Neuronal stem cell (in vitro differentiated cells): Measurements from ENCODE around the gene LORICRIN.
"Not testable (repeated sequence)": the region's sequence is repeated elsewhere in the genome, so short reads cannot be mapped to it uniquely, and the experiment has no call there.

ENCODE experiments used
- DNase-seq: peaks from one replicate; pipeline ENCODE4 v3.0.0-alpha.2; 2013; ENCODE audit warnings: low spot score
- H2AFZ ChIP-seq: one replicate; pipeline ENCODE4 v1.6.1; 2013; ENCODE audit warnings: mild to moderate bottlenecking, low read length, inconsistent platforms
- H2AK5ac ChIP-seq: 2 replicates; pipeline ENCODE4 v1.6.1; 2013; ENCODE audit warnings: low read depth, mild to moderate bottlenecking, inconsistent platforms, low read length, moderate library complexity, mixed read lengths
- H2BK120ac ChIP-seq: 2 replicates; pipeline ENCODE4 v1.6.1; 2013; ENCODE audit warnings: low read depth, mild to moderate bottlenecking, inconsistent platforms, low read length, moderate library complexity, mixed read lengths
- H2BK12ac ChIP-seq: one replicate; pipeline ENCODE4 v1.6.1; 2013; ENCODE audit warnings: low read length, inconsistent platforms
- H2BK15ac ChIP-seq: 2 replicates; pipeline ENCODE4 v1.6.1; 2013; ENCODE audit warnings: mild to moderate bottlenecking, low read length, inconsistent platforms, mixed read lengths
- H2BK5ac ChIP-seq: one replicate; pipeline ENCODE4 v1.6.1; 2013; ENCODE audit warnings: inconsistent platforms, mild to moderate bottlenecking, low read length, moderate library complexity
- H3K14ac ChIP-seq: one replicate; pipeline ENCODE4 v1.6.1; 2013; ENCODE audit warnings: low read length, inconsistent platforms
- H3K18ac ChIP-seq: 2 replicates; pipeline ENCODE4 v1.6.1; 2013; ENCODE audit warnings: low read length, inconsistent platforms
- H3K23ac ChIP-seq: 2 replicates; pipeline ENCODE4 v1.6.1; 2013; ENCODE audit warnings: low read depth, mild to moderate bottlenecking, mixed read lengths, low read length, inconsistent platforms; ENCODE audit not compliant: poor library complexity
- H3K27ac ChIP-seq: replicated peaks from 3 replicates; pipeline ENCODE4 v1.5.1; 2013; ENCODE audit warnings: low read length, inconsistent platforms
- H3K27me3 ChIP-seq, 3 experiments: 2 replicates each; pipeline ENCODE4 v1.6.1; 2013; ENCODE audit warnings: low read length in 3 of 3, mild to moderate bottlenecking in 2 of 3, inconsistent platforms in 1 of 3, low read depth in 1 of 3, mixed read lengths in 1 of 3, moderate library complexity in 1 of 3; ENCODE audit not compliant: control insufficient read depth in 3 of 3, insufficient read depth in 3 of 3
- H3K36me3 ChIP-seq, 2 donors: replicated peaks in 1 of 2; 2 replicates each; pipeline ENCODE4 v1.6.1; 2013; ENCODE audit warnings: low read length in 2 of 2; ENCODE audit not compliant: control insufficient read depth in 2 of 2, insufficient read depth in 2 of 2
- H3K4ac ChIP-seq: 2 replicates; pipeline ENCODE4 v1.6.1; 2013; ENCODE audit warnings: inconsistent platforms, mild to moderate bottlenecking, low read length, moderate library complexity
- H3K4me1 ChIP-seq, 2 donors: 1 replicate in 1 of 2; 2 replicates in 1 of 2; pipeline ENCODE4 v1.6.1; 2013; ENCODE audit warnings: low read length in 2 of 2, low read depth in 1 of 2; ENCODE audit not compliant: control insufficient read depth in 2 of 2, insufficient read depth in 1 of 2
- H3K4me2 ChIP-seq: one replicate; pipeline ENCODE4 v1.6.1; 2013; ENCODE audit warnings: mild to moderate bottlenecking, low read length, inconsistent platforms; ENCODE audit not compliant: insufficient read depth, poor library complexity, severe bottlenecking
- H3K4me3 ChIP-seq, 2 donors: 2 replicates each; pipeline ENCODE4 v1.5.1; 2013; ENCODE audit warnings: low read length in 2 of 2, mild to moderate bottlenecking in 2 of 2, inconsistent platforms in 1 of 2, moderate library complexity in 1 of 2
- H3K79me1 ChIP-seq: one replicate; pipeline ENCODE4 v1.6.1; 2013; ENCODE audit warnings: low read depth, mild to moderate bottlenecking, inconsistent platforms, low read length, moderate library complexity
- H3K9ac ChIP-seq: one replicate; pipeline ENCODE4 v1.6.1; 2013; ENCODE audit warnings: mild to moderate bottlenecking, low read depth, low read length, inconsistent platforms; ENCODE audit not compliant: poor library complexity
- H3K9me3 ChIP-seq, 2 donors: replicated peaks in 1 of 2; 2 replicates each; pipeline versions ENCODE3 to v1.6.1; 2013; ENCODE audit warnings: low read length in 2 of 2, mild to moderate bottlenecking in 2 of 2, inconsistent platforms in 1 of 2, low read depth in 1 of 2, mixed read lengths in 1 of 2, moderate library complexity in 1 of 2; ENCODE audit not compliant: control insufficient read depth in 2 of 2, insufficient read depth in 1 of 2
- H4K8ac ChIP-seq: one replicate; pipeline ENCODE4 v1.6.1; 2013; ENCODE audit warnings: low read depth, mild to moderate bottlenecking, inconsistent platforms, low read length, moderate library complexity
- H4K91ac ChIP-seq: one replicate; pipeline ENCODE4 v1.6.1; 2013; ENCODE audit warnings: low read length, low read depth, mild to moderate bottlenecking, inconsistent platforms; ENCODE audit not compliant: poor library complexity
- WGBS, 2 donors: extraction: QIAGEN DNeasy Blood & Tissue Kit; methylation state at CpG; one replicate each; pipeline ENCODE4 v1.1.7; 2013; ENCODE audit warnings: missing lambda C conversion rate in 2 of 2, mixed read lengths in 1 of 2; ENCODE audit not compliant: insufficient read length in 2 of 2, insufficient replicate concordance in 1 of 2; ENCODE audit errors: extremely low coverage in 2 of 2; 5-methylcytosine and 5-hydroxymethylcytosine counted together

LORICRIN gene

DNA sequence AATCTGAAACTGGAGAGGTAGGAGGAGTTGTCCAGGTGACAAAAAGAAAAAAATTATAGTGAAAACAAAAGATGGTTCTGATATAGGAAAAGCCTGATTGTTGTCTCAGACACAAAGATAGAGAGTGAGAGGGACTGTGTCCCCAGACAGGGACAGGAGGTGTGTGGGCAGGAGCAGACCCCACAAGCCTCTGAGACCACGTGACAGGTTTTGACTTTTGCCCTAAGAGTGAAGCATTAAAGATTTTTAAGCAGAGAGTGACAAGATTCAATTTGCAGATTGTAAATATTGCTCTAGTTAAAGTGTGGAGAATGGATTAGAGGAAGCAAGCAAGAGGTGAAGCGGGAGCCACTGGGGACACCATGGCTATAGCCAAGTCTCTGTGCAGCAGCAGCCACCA, 31.7 kb upstream of the LORICRIN start:
- WGBS, 2 donors: no CpG with 5 or more reads among the region's 2 CpGs
- no peaks in the 10 kb centered on the region for H3K36me3 ChIP-seq

DNA sequence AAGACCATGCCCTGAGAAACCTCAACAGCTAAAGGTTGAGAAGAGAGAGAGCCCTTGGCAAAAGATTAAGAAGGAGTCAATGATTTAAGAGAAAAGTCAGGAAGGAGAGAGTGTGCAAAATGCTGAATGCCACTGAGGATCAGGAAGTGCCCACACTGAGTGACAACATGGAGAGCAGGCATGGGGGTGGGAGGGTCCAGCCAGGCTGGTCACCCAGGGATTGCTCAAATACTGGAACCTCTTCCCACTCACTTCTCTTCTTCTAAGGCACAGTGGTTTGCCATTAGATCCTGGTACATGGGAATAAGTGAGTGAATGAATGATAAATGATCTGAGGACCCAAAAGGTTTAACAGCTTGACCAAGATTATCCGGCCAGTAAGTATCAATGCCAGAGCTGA, 31.0 kb upstream of the LORICRIN start:
- Histone ChIP-seq H3K4me2 (no peak overlapping the region), H2BK120ac (no peak overlapping the region), H3K18ac (no peak overlapping the region), H2BK12ac (no peak overlapping the region), H2AK5ac (no peak overlapping the region), H3K79me1 (no peaks in the 10 kb centered on the region), H3K9ac (no peak overlapping the region), H3K36me3 (no peaks in the 10 kb centered on the region), H3K4ac (no peak overlapping the region), H2BK5ac (no peak overlapping the region), H3K4me1 (no peaks in the 10 kb centered on the region), H2AFZ (no peak overlapping the region), H3K14ac (no peak overlapping the region), H3K27me3 (peaks cover 0 to 2% (median 0%) of the 10 kb centered on the region in 3 experiments), H3K9me3 (no peaks in the 10 kb centered on the region), H4K8ac (no peak overlapping the region), H2BK15ac (no peak overlapping the region), H3K23ac (no peak overlapping the region), H4K91ac (no peak overlapping the region), H3K4me3 (no peak overlapping the region), H3K27ac (no peak overlapping the region)
- no peak for DNase-seq
- WGBS, 2 donors: no CpG with 5 or more reads among the region's 1 CpG

More for the DNA sequence above, 31.7 kb upstream of the LORICRIN start:
- H2BK12ac ChIP-seq: no peak overlapping the region
- peaks cover 0 to 2% (median 0%) of the 10 kb centered on the region in 3 experiments for H3K27me3 ChIP-seq
- H3K4me2 ChIP-seq: no peak overlapping the region
- no peaks in the 10 kb centered on the region for H3K4me1 ChIP-seq
- no peak overlapping the region for H2BK15ac ChIP-seq
- H2BK5ac ChIP-seq: no peak overlapping the region
- H3K9ac ChIP-seq: no peak overlapping the region
- no peak for DNase-seq
- H2AFZ ChIP-seq: no peak overlapping the region
- no peaks in the 10 kb centered on the region for H3K79me1 ChIP-seq
- no peak overlapping the region for H3K23ac ChIP-seq
- H4K8ac ChIP-seq: no peak overlapping the region
- no peak overlapping the region for H3K14ac ChIP-seq
- H2BK120ac ChIP-seq: no peak overlapping the region
- H4K91ac ChIP-seq: no peak overlapping the region
- H3K4me3 ChIP-seq: no peak overlapping the region
- no peak overlapping the region for H3K4ac ChIP-seq
- H3K18ac ChIP-seq: no peak overlapping the region
- no peak overlapping the region for H2AK5ac ChIP-seq
- no peaks in the 10 kb centered on the region for H3K9me3 ChIP-seq
- no peak overlapping the region for H3K27ac ChIP-seq

DNA sequence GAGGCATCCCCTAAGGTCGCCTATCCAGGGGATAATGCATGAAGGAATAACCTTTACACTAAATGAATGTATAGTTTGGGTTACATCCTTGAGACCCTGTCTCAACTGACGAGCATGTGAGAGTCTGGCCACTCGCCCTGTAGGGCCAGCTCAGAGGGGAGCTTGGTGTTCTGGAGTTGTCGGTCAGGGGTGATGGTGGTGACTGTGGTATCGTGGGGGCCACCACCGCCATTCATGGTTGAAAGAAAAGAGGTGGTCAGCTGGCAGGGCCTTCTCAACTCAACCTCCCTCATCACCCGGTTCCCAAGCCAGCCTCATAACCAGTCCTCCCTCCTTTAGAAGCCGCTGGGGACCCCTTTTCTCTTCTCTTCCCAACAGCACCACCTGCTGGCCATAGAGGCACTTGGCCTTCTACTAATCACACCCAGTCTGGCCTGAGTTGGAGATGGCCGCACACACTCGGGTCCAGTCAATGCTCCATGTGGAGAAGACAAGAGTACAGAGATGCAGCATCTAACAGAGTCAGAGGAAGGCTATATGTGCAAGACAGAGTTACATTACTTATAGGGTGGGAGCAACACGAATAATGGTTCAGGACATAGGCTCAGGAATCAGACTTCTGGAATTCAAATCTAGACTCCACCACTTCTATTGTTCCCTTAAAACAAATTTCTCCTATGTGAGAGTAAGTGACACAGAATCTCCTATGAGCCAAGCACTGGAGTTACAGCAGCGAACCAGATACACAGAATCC, 30.2 kb upstream of the LORICRIN start:
- not testable (repeated sequence) for H3K14ac ChIP-seq, H3K79me1 ChIP-seq, H3K4me1 ChIP-seq, H4K91ac ChIP-seq, H2AFZ ChIP-seq, H3K23ac ChIP-seq, H3K9me3 ChIP-seq, H2BK120ac ChIP-seq, H2BK5ac ChIP-seq, H3K4ac ChIP-seq, H3K27me3 ChIP-seq, H2BK15ac ChIP-seq, H3K9ac ChIP-seq, H3K18ac ChIP-seq, H3K4me3 ChIP-seq, H4K8ac ChIP-seq, H2AK5ac ChIP-seq, H2BK12ac ChIP-seq, H3K4me2 ChIP-seq, H3K36me3 ChIP-seq, H3K27ac ChIP-seq
- DNase-seq: peak; percentile 26
- no CpG with 5 or more reads among the region's 12 CpGs for whole genome bisulfite sequencing, 2 donors

DNA sequence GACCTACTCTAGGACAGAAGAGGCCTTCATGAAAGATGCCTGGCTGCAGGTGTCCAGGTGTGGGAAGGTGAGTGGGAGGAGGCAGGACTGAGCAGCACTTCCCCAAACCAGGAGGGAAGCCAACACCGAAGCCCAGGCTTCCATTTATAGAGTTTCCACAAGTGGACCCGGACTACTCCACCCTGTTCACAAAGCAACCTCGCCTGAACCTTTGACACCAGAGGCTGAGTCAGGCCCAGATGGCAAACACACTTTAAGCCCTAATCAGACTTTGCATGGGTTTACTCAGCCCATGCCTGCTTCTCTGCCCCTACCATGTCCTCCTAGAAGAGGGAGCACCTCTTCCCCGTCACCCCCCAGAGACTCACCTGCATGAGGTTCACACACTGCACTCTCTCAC, 28.1 kb upstream of the LORICRIN start:
- H2AFZ ChIP-seq: no peak overlapping the region
- no peak overlapping the region for H2AK5ac ChIP-seq
- no peak overlapping the region for H3K27ac ChIP-seq
- no peak overlapping the region for H2BK12ac ChIP-seq
- H4K8ac ChIP-seq: no peak overlapping the region
- H2BK120ac ChIP-seq: no peak overlapping the region
- WGBS, 2 donors: no CpG with 5 or more reads among the region's 4 CpGs
- H3K4me2 ChIP-seq: no peak overlapping the region
- H3K9me3 ChIP-seq: no peaks in the 10 kb centered on the region
- H3K14ac ChIP-seq: no peak overlapping the region
- H3K18ac ChIP-seq: no peak overlapping the region
- H3K79me1 ChIP-seq: no peaks in the 10 kb centered on the region
- H2BK15ac ChIP-seq: no peak overlapping the region
- no peak for DNase-seq
- H3K27me3 ChIP-seq: no peaks in the 10 kb centered on the region
- H3K4me3 ChIP-seq: no peak overlapping the region
- no peak overlapping the region for H2BK5ac ChIP-seq
- H3K36me3 ChIP-seq: no peaks in the 10 kb centered on the region
- H3K9ac ChIP-seq: no peak overlapping the region
- no peak overlapping the region for H3K23ac ChIP-seq
- H4K91ac ChIP-seq: no peak overlapping the region
- no peaks in the 10 kb centered on the region for H3K4me1 ChIP-seq
- no peak overlapping the region for H3K4ac ChIP-seq
